Keratinocyte (primary cell): Measurements from ENCODE around the gene RNF13. TPM values are rescaled to one million over a fixed set of nuclear protein-coding genes. Genes with fewer than 3 reads are reported as not detected.

Source experiments
- DNase-seq: peaks from one replicate; pipeline ENCODE4 v3.0.0-alpha.2; 2011; ENCODE audit warnings: low read depth, missing footprints, low spot score
- FAIRE-seq: peaks from 2 replicates; lab custom pipeline; 2011; peaks lifted over from hg19 to GRCh38; lab: Jason Lieb, UNC
- H2AFZ ChIP-seq: 2 replicates; pipeline ENCODE4 v1.6.0; 2012; ENCODE audit warnings: low read length, control low read depth, inconsistent platforms; ENCODE audit not compliant: control insufficient read depth
- H3K27ac ChIP-seq: 2 replicates; pipeline ENCODE4 v1.5.1; 2011; ENCODE audit warnings: low read length; ENCODE audit not compliant: control insufficient read depth, insufficient read depth
- H3K27me3 ChIP-seq: 3 replicates; pipeline ENCODE4 v1.6.0; 2011; ENCODE audit warnings: low read length; ENCODE audit not compliant: control insufficient read depth, insufficient read depth; ENCODE audit errors: extremely low read depth
- H3K36me3 ChIP-seq, 2 experiments: 2 replicates in 1 of 2; 3 replicates in 1 of 2; pipeline ENCODE4 v1.5.1; 2011; ENCODE audit warnings: low read length in 2 of 2, mild to moderate bottlenecking in 1 of 2; ENCODE audit not compliant: control insufficient read depth in 2 of 2, insufficient read depth in 2 of 2; ENCODE audit errors: extremely low read depth in 1 of 2
- H3K4me1 ChIP-seq: 3 replicates; pipeline ENCODE4 v1.5.1; 2011; ENCODE audit warnings: low read length; ENCODE audit not compliant: control insufficient read depth, insufficient read depth; ENCODE audit errors: extremely low read depth
- H3K4me2 ChIP-seq: 3 replicates; pipeline ENCODE4 v1.6.0; 2011; ENCODE audit warnings: low read depth, low read length; ENCODE audit not compliant: control insufficient read depth, insufficient read depth; ENCODE audit errors: extremely low read depth
- H3K4me3 ChIP-seq, 3 experiments: fragments of 200-600 bp in 1 of 3; sonication (generic) in 1 of 3; 2 replicates in 2 of 3; 3 replicates in 1 of 3; pipeline ENCODE4 v1.5.1; 2011 to 2016; ENCODE audit warnings: low read length in 3 of 3, mild to moderate bottlenecking in 3 of 3, control low read depth in 2 of 3, inconsistent platforms in 1 of 3, low read depth in 1 of 3, mixed read lengths in 1 of 3, mixed run types in 1 of 3, moderate library complexity in 1 of 3; ENCODE audit not compliant: control insufficient read depth in 2 of 3, insufficient read depth in 2 of 3; ENCODE audit errors: extremely low read depth in 1 of 3
- H3K79me2 ChIP-seq: 2 replicates; pipeline ENCODE4 v1.6.0; 2012; ENCODE audit warnings: low read length; ENCODE audit not compliant: control insufficient read depth, insufficient read depth
- H3K9ac ChIP-seq: 3 replicates; pipeline ENCODE4 v1.6.0; 2011; ENCODE audit warnings: low read length; ENCODE audit not compliant: control insufficient read depth, insufficient read depth; ENCODE audit errors: extremely low read depth
- H3K9me1 ChIP-seq: 3 replicates; pipeline ENCODE4 v1.6.0; 2011; ENCODE audit warnings: low read length; ENCODE audit not compliant: control insufficient read depth, insufficient read depth; ENCODE audit errors: extremely low read depth
- H3K9me3 ChIP-seq: 2 replicates; pipeline ENCODE4 v1.5.1; 2012; ENCODE audit warnings: low read depth, low read length; ENCODE audit not compliant: control insufficient read depth
- H4K20me1 ChIP-seq: 3 replicates; pipeline ENCODE4 v1.6.0; 2011; ENCODE audit warnings: low read length; ENCODE audit not compliant: control insufficient read depth, insufficient read depth; ENCODE audit errors: extremely low read depth
- EZH2 ChIP-seq: IDR thresholded peaks from one replicate; pipeline ENCODE4 v1.6.1; 2012; ENCODE audit warnings: inconsistent platforms, mild to moderate bottlenecking, low read length, moderate library complexity
- dilution Hi-C: fragments of 300-500 bp; cut with MboI; formaldehyde crosslinking; loops from one replicate; pipeline ENCODE4 v1.7.0; 2020; ENCODE audit warnings: low sequenced_read_pairs; ENCODE audit not compliant: extremely low pct_ligation_motif_present
- polyA plus RNA-seq, 5 experiments: library from polyadenylated mRNA; depleted of rRNA in 3 of 5; stranded (reverse) in 3 of 5; stranded (forward) in 1 of 5; unstranded in 1 of 5; fragments of >200 nt; gene quantifications; 1 replicate in 1 of 5; 2 replicates in 3 of 5; 3 replicates in 1 of 5; pipeline versions ENCODE4 v1.2.1 to v1.2.3, GENCODE V29; 2011 to 2012; ENCODE audit warnings: missing spikeins in 2 of 5, low read depth in 1 of 5, low replicate concordance in 1 of 5
- TF ChIP-seq, protein P1 (sequence below), 3 experiments: IDR thresholded peaks in 1 of 3; conservative IDR thresholded peaks in 1 of 3; optimal IDR thresholded peaks in 1 of 3; 2 replicates in 2 of 3; 3 replicates in 1 of 3; pipeline versions ENCODE3 to v1.5.1; 2011; ENCODE audit warnings: low read length in 3 of 3, mild to moderate bottlenecking in 3 of 3, moderate library complexity in 2 of 3, control low read depth in 1 of 3, inconsistent platforms in 1 of 3; ENCODE audit not compliant: insufficient read depth in 2 of 3; ENCODE audit errors: extremely low read depth in 1 of 3

Gene RNF13
- polyA plus RNA-seq, 1 donor (not counting 4 experiments of a cell fraction or from before 2014, with no cell fraction given): 57.4 TPM

GRCh38 chr3:149806171-149806778 is 6.7 kb upstream of the RNF13 start:
- no peaks in the 10 kb centered on the region for H3K27me3 ChIP-seq

GRCh38 chr3:149808209-149808829 is 4.7 kb upstream of the RNF13 start:
- H3K9ac ChIP-seq: no peak overlapping the region
- H3K4me2 ChIP-seq: peak overlapping the region; percentile 41
- H3K4me1 ChIP-seq: peaks cover 14% of the 10 kb centered on the region
- TF ChIP-seq, protein P1, sequence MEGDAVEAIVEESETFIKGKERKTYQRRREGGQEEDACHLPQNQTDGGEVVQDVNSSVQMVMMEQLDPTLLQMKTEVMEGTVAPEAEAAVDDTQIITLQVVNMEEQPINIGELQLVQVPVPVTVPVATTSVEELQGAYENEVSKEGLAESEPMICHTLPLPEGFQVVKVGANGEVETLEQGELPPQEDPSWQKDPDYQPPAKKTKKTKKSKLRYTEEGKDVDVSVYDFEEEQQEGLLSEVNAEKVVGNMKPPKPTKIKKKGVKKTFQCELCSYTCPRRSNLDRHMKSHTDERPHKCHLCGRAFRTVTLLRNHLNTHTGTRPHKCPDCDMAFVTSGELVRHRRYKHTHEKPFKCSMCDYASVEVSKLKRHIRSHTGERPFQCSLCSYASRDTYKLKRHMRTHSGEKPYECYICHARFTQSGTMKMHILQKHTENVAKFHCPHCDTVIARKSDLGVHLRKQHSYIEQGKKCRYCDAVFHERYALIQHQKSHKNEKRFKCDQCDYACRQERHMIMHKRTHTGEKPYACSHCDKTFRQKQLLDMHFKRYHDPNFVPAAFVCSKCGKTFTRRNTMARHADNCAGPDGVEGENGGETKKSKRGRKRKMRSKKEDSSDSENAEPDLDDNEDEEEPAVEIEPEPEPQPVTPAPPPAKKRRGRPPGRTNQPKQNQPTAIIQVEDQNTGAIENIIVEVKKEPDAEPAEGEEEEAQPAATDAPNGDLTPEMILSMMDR (optimal IDR thresholded peaks at IDR 0.05 in 1 of 3, IDR thresholded peaks at IDR 0.05 in 1 of 3, conservative IDR thresholded peaks at IDR 0.05 in 1 of 3; ENCODE audit: extremely low read depth in 1 of 3, insufficient read depth in 2 of 3, low read length in 3 of 3): peak; percentile 74 to 83 (median 80)
- TF ChIP-seq EZH2: no peak
- no peaks in the 10 kb centered on the region for H3K9me3 ChIP-seq
- H3K79me2 ChIP-seq: peaks cover 3% of the 10 kb centered on the region
- dilution Hi-C loops: no loop called here
- H4K20me1 ChIP-seq: no peaks in the 10 kb centered on the region
- H3K4me3 ChIP-seq: no peak overlapping the region
- FAIRE-seq (peak; percentile 96), DNase-seq (no peak)
- no peak overlapping the region for H2AFZ ChIP-seq
- H3K27ac ChIP-seq: no peak overlapping the region
- no peaks in the 10 kb centered on the region for H3K9me1 ChIP-seq
- H3K27me3 ChIP-seq: no peaks in the 10 kb centered on the region
- H3K36me3 ChIP-seq: no peaks in the 10 kb centered on the region

More at GRCh38 chr3:149806171-149806778, 6.7 kb upstream of the RNF13 start:
- Histone ChIP-seq H3K9me1 (no peaks in the 10 kb centered on the region), H3K4me1 (peaks cover 7% of the 10 kb centered on the region), H3K4me3 (no peak overlapping the region), H3K27ac (no peak overlapping the region), H2AFZ (peak overlapping the region; percentile 8), H3K36me3 (no peaks in the 10 kb centered on the region), H3K9me3 (no peaks in the 10 kb centered on the region), H4K20me1 (no peaks in the 10 kb centered on the region), H3K79me2 (no peaks in the 10 kb centered on the region), H3K4me2 (no peak overlapping the region), H3K9ac (no peak overlapping the region)
- DNase-seq (no peak), FAIRE-seq (no peak)
- dilution Hi-C loops: no loop called here
- TF ChIP-seq, protein P1 (optimal IDR thresholded peaks at IDR 0.05 in 1 of 3, IDR thresholded peaks at IDR 0.05 in 1 of 3, conservative IDR thresholded peaks at IDR 0.05 in 1 of 3; ENCODE audit: extremely low read depth in 1 of 3, insufficient read depth in 2 of 3, low read length in 3 of 3): no peak
- no peak for TF ChIP-seq EZH2
